IMR-90 (cell line): Measurements from ENCODE around the gene RASGRF1. TPM values are rescaled to one million over a fixed set of nuclear protein-coding genes. Genes with fewer than 3 reads are reported as not detected.

ENCODE experiments used
- ATAC-seq: fragments of 200-7000 bp; cut with Tn5 transposase; 2 replicates; pipeline ENCODE4 v1.9.1; 2020; ENCODE audit warnings: low read depth, mild to moderate bottlenecking, moderate library complexity
- BruUV-seq: library from RNA; stranded (reverse); fragments of 400-500 nt; replicated peaks from 2 replicates; lab custom pipeline; 2021; lab: Mats Ljungman, UMichigan
- CTCF ChIA-PET: fragments of 300-600 bp; formaldehyde crosslinking; extraction: SDS; loops from one replicate; lab custom pipeline; 2021; ENCODE audit warnings: antibody characterized with exemption; lab: Yijun Ruan, JAX
- POLR2A ChIA-PET: fragments of 300-600 bp; sonication (Branson Sonifier 250); formaldehyde crosslinking; loops from one replicate; lab custom pipeline; 2022; ENCODE audit warnings: antibody characterized with exemption; ENCODE audit not compliant: unreplicated experiment; lab: Charles Lee
- DNase-seq: peaks from one replicate; pipeline ENCODE4 v3.0.0; 2013
- H2AFZ ChIP-seq: replicated peaks from 2 replicates; pipeline ENCODE3; 2013; ENCODE audit warnings: low read length, mild to moderate bottlenecking; ENCODE audit not compliant: poor library complexity
- H2AK5ac ChIP-seq: 2 replicates; pipeline ENCODE4 v1.6.1; 2013; ENCODE audit warnings: low read depth, low read length, inconsistent platforms
- H2AK9ac ChIP-seq: replicated peaks from 2 replicates; pipeline ENCODE3; 2013; ENCODE audit warnings: mild to moderate bottlenecking, low read depth, low read length, moderate library complexity; ENCODE audit not compliant: poor library complexity
- H2BK120ac ChIP-seq: 2 replicates; pipeline ENCODE4 v1.6.1; 2013; ENCODE audit warnings: low read depth, low read length, inconsistent platforms
- H2BK15ac ChIP-seq: 3 replicates; pipeline ENCODE4 v1.6.1; 2013; ENCODE audit warnings: low read depth, low read length, inconsistent platforms
- H2BK20ac ChIP-seq: 2 replicates; pipeline ENCODE4 v1.6.1; 2013; ENCODE audit warnings: low read depth, mild to moderate bottlenecking, inconsistent platforms, low read length, moderate library complexity
- H2BK5ac ChIP-seq: 2 replicates; pipeline ENCODE4 v1.6.1; 2013; ENCODE audit warnings: mild to moderate bottlenecking, low read depth, low read length, inconsistent platforms; ENCODE audit not compliant: poor library complexity, severe bottlenecking
- H3K14ac ChIP-seq: replicated peaks from 2 replicates; pipeline ENCODE4 v1.6.1; 2013; ENCODE audit warnings: low read depth, low read length, inconsistent platforms
- H3K18ac ChIP-seq: 2 replicates; pipeline ENCODE4 v1.6.1; 2013; ENCODE audit warnings: low read depth, low read length, control low read depth
- H3K23ac ChIP-seq: 2 replicates; pipeline ENCODE4 v1.6.1; 2013; ENCODE audit warnings: low read depth, low read length, inconsistent platforms
- H3K27ac ChIP-seq: 2 replicates; pipeline ENCODE4 v1.5.1; 2013; ENCODE audit warnings: mild to moderate bottlenecking, control low read depth, low read length; ENCODE audit not compliant: insufficient read depth
- H3K27me3 ChIP-seq: 2 replicates; pipeline ENCODE4 v1.6.1; 2013; ENCODE audit warnings: low read length; ENCODE audit not compliant: control insufficient read depth, insufficient read depth
- H3K36me3 ChIP-seq: 2 replicates; pipeline ENCODE4 v1.6.1; 2013; ENCODE audit warnings: low read length, mixed read lengths; ENCODE audit not compliant: control insufficient read depth, insufficient read depth
- H3K4ac ChIP-seq: 2 replicates; pipeline ENCODE4 v1.6.1; 2013; ENCODE audit warnings: low read depth, low read length, inconsistent platforms
- H3K4me1 ChIP-seq: 2 replicates; pipeline ENCODE4 v1.6.1; 2013; ENCODE audit warnings: low read length, mixed read lengths; ENCODE audit not compliant: control insufficient read depth, insufficient read depth
- H3K4me2 ChIP-seq: 2 replicates; pipeline ENCODE4 v1.6.1; 2013; ENCODE audit warnings: low read depth, mild to moderate bottlenecking, control low read depth, low read length, moderate library complexity
- H3K4me3 ChIP-seq: 2 replicates; pipeline ENCODE4 v1.5.1; 2013; ENCODE audit warnings: low read depth, mild to moderate bottlenecking, control low read depth, low read length, moderate library complexity; ENCODE audit not compliant: insufficient read depth
- H3K56ac ChIP-seq: 2 replicates; pipeline ENCODE4 v1.6.1; 2013; ENCODE audit warnings: low read length, inconsistent platforms; ENCODE audit not compliant: insufficient read depth; ENCODE audit errors: extremely low read depth
- H3K79me1 ChIP-seq, 2 experiments: 2 replicates each; pipeline ENCODE4 v1.6.1; 2013; ENCODE audit warnings: low read length in 2 of 2, inconsistent platforms in 1 of 2, low read depth in 1 of 2
- H3K9ac ChIP-seq: 2 replicates; pipeline ENCODE4 v1.6.1; 2013; ENCODE audit warnings: low read depth, low read length, control low read depth
- H3K9me1 ChIP-seq: 2 replicates; pipeline ENCODE4 v1.6.1; 2013; ENCODE audit warnings: low read length, inconsistent platforms; ENCODE audit not compliant: insufficient read depth
- H3K9me3 ChIP-seq: 2 replicates; pipeline ENCODE4 v1.6.1; 2013; ENCODE audit warnings: low read length; ENCODE audit not compliant: control insufficient read depth, insufficient read depth
- H4K20me1 ChIP-seq: 2 replicates; pipeline ENCODE4 v1.6.1; 2013; ENCODE audit warnings: low read length, inconsistent platforms; ENCODE audit not compliant: insufficient read depth
- H4K5ac ChIP-seq: 2 replicates; pipeline ENCODE4 v1.6.1; 2013; ENCODE audit warnings: mild to moderate bottlenecking, low read depth, low read length, control low read depth
- H4K8ac ChIP-seq, 2 experiments: 2 replicates each; pipeline ENCODE4 v1.6.1; 2013; ENCODE audit warnings: low read depth in 2 of 2, low read length in 2 of 2, control low read depth in 1 of 2, inconsistent platforms in 1 of 2
- H4K91ac ChIP-seq: 2 replicates; pipeline ENCODE4 v1.6.1; 2013; ENCODE audit warnings: low read depth, low read length, inconsistent platforms; ENCODE audit not compliant: insufficient read depth
- CHD1 ChIP-seq: IDR thresholded peaks from 2 replicates; pipeline ENCODE4 v1.6.1; 2012; ENCODE audit warnings: low read depth, low read length, improper control_type of control experiment
- ELK1 ChIP-seq: fragments of 150-350 bp; IDR thresholded peaks from 2 replicates; pipeline ENCODE4 v1.6.1; 2016; ENCODE audit warnings: low read depth, mild to moderate bottlenecking, low read length, moderate library complexity, borderline replicate concordance
- MAFK ChIP-seq: IDR thresholded peaks from 2 replicates; pipeline ENCODE4 v1.6.1; 2012; ENCODE audit warnings: low read depth, low read length, improper control_type of control experiment
- RAD21 ChIP-seq: IDR thresholded peaks from 2 replicates; pipeline ENCODE4 v1.6.1; 2012; ENCODE audit warnings: low read length, improper control_type of control experiment
- RCOR1 ChIP-seq: IDR thresholded peaks from 2 replicates; pipeline ENCODE4 v1.6.1; 2012; ENCODE audit warnings: mild to moderate bottlenecking, low read length, improper control_type of control experiment; ENCODE audit not compliant: insufficient replicate concordance
- USF2 ChIP-seq: fragments of 150-350 bp; IDR thresholded peaks from 2 replicates; pipeline ENCODE4 v1.6.1; 2017; ENCODE audit warnings: mild to moderate bottlenecking, antibody characterized with exemption, low read length, low read depth
- WGBS, 2 experiments: methylation state at CpG; one replicate each; pipeline versions ENCODE4 v1.1.5 to v1.1.7; 2013; ENCODE audit warnings: missing lambda C conversion rate in 2 of 2; ENCODE audit not compliant: insufficient read length in 1 of 2; ENCODE audit errors: extremely low coverage in 2 of 2; 5-methylcytosine and 5-hydroxymethylcytosine counted together
- dilution Hi-C: fragments of 300-500 bp; cut with HindIII; formaldehyde crosslinking; loops from one replicate; pipeline ENCODE4 v1.14.3; 2018; ENCODE audit warnings: low sequenced_read_pairs; ENCODE audit not compliant: unreplicated experiment
- in situ Hi-C: fragments of 300-500 bp; cut with MboI; formaldehyde crosslinking; loops from 3 replicates; pipeline ENCODE4 v1.14.3; 2019; ENCODE audit warnings: low sequenced_read_pairs, inconsistent platforms, mixed read lengths
- intact Hi-C: fragments of 100-400 bp; cut with micrococcal nuclease; formaldehyde crosslinking; loops from 2 replicates; pipeline ENCODE4 v1.10.0; 2022
- polyA plus RNA-seq, 3 experiments: library from polyadenylated mRNA; depleted of rRNA; stranded (reverse); fragments of >200 nt; gene quantifications; 2 replicates each; pipeline ENCODE4 v1.2.3, GENCODE V29; 2012; ENCODE audit warnings: low replicate concordance in 1 of 3
- total RNA-seq: library from RNA; depleted of rRNA; stranded (reverse); fragments of >200 nt; gene quantifications from 2 replicates; pipeline ENCODE4 v1.2.3, GENCODE V29; 2012

Gene RASGRF1
- total and polyA plus RNA-seq, 2 of the 4 experiments (the other 2 are of a cell fraction): under 0.01 to 0.15 TPM

GRCh38 chr15:79075256-79075655 lies 15.3 kb downstream of the RASGRF1 start:
- no peak overlapping the region for H2AK9ac ChIP-seq
- intact Hi-C loops (no loop called here), in situ Hi-C loops (no loop called here), dilution Hi-C loops (no loop called here)
- H3K4me1 ChIP-seq: no peaks in the 10 kb centered on the region
- H2AFZ ChIP-seq: no peak overlapping the region
- no peaks in the 10 kb centered on the region for H3K9me1 ChIP-seq
- H3K9ac ChIP-seq: no peak overlapping the region
- WGBS, 2 experiments: no CpG with 5 or more reads among the region's 2 CpGs
- no peaks in the 10 kb centered on the region for H3K9me3 ChIP-seq
- H4K20me1 ChIP-seq: no peaks in the 10 kb centered on the region
- H3K36me3 ChIP-seq: no peaks in the 10 kb centered on the region
- CTCF ChIA-PET: no interaction called here
- no peak overlapping the region for H3K27ac ChIP-seq
- no TSS peak for BruUV-seq
- no peak for TF ChIP-seq MAFK
- TF ChIP-seq RAD21: no peak
- no peak for TF ChIP-seq RCOR1
- TF ChIP-seq CHD1: no peak
- no peak for TF ChIP-seq ELK1
- TF ChIP-seq USF2: no peak
- H4K91ac ChIP-seq: no peak overlapping the region
- H3K4ac ChIP-seq: no peak overlapping the region
- H4K8ac ChIP-seq: no peak overlapping the region
- H2BK15ac ChIP-seq: no peak overlapping the region
- no peak for ATAC-seq
- no peak overlapping the region for H3K4me2 ChIP-seq
- H3K23ac ChIP-seq: no peak overlapping the region
- H3K27me3 ChIP-seq: no peaks in the 10 kb centered on the region; the same call in 1 of the 2 replicates
- H2BK5ac ChIP-seq: no peak overlapping the region
- no peak overlapping the region for H3K14ac ChIP-seq
- no peak overlapping the region for H2BK120ac ChIP-seq
- no peak overlapping the region for H3K18ac ChIP-seq
- no peak overlapping the region for H3K4me3 ChIP-seq
- DNase-seq: no peak
- no peak overlapping the region for H4K5ac ChIP-seq
- no peak overlapping the region for H3K56ac ChIP-seq
- no peak overlapping the region for H2AK5ac ChIP-seq
- H2BK20ac ChIP-seq: no peak overlapping the region
- POLR2A ChIA-PET: no interaction called here
- H3K79me1 ChIP-seq: no peaks in the 10 kb centered on the region
